Measurements from ENCODE around the gene NOL6. TPM values are rescaled to one million over a fixed set of nuclear protein-coding genes. Genes with fewer than 3 reads are reported as not detected.

Gene NOL6
- total RNA-seq, 1 experiment from 2014 or later, result 75.1 TPM

GRCh38 chr9:33468797-33469621 is 4.7 kb downstream of the NOL6 start:
- POLR2A ChIA-PET, result no interaction called here
- intact Hi-C loops (cut with micrococcal nuclease; ENCODE audit: unreplicated experiment), result loop anchor here (5.0 kb wide), 1 partner anchor 62 kb away; no protein-coding TSS in a partner anchor

More at GRCh38 chr9:33468797-33469621, 4.7 kb downstream of the NOL6 start:
- no peak for DNase-seq (ENCODE audit: low read depth, low spot score)
- Histone ChIP-seq H3K9me3 (ENCODE audit: control insufficient read depth, insufficient read depth, low read depth, low read length) (no peaks in the 10 kb centered on the region), H3K36me3 (ENCODE audit: control insufficient read depth, insufficient read depth, low read length) (peaks cover 16% of the 10 kb centered on the region), H3K4me1 (ENCODE audit: control insufficient read depth, insufficient read depth, low read length) (peaks cover 6% of the 10 kb centered on the region), H3K27ac (ENCODE audit: low read length) (no peak overlapping the region), H3K4me3 (ENCODE audit: low read depth in 2 of 2, low read length in 2 of 2) (no peak overlapping the region), H3K27me3 (ENCODE audit: control insufficient read depth, insufficient read depth, low read length) (no peaks in the 10 kb centered on the region)
- ATAC-seq, result no peak
- BruUV-seq (replicated peaks), result no TSS peak
- TF ChIP-seq CTCF (IDR thresholded peaks at IDR 0.05) (no peak), REST (IDR thresholded peaks at IDR 0.05; ENCODE audit: insufficient read depth in 1 of 2, low read depth in 2 of 2, low read length in 1 of 2) (no peak), POLR2AphosphoS5 (IDR thresholded peaks at IDR 0.05; ENCODE audit: low read depth, low read length) (no peak), TCF7L2 (IDR thresholded peaks at IDR 0.05; ENCODE audit: low read depth, low read length) (no peak), SIN3A (IDR thresholded peaks at IDR 0.05; ENCODE audit: borderline replicate concordance, insufficient read depth, low read depth, low read length) (no peak)
- CTCF ChIA-PET, result no interaction called here
- in situ Hi-C loops (cut with HindIII; ENCODE audit: low pct_unique_long_range_greater_than_20kb, low sequenced_read_pairs), result no loop called here

Data from Panc1 (cell line).